GM19043 (cell line): ENCODE results near the gene NCEH1.

Experiments used
- ATAC-seq: cut with Tn5 transposase; IDR thresholded peaks from one replicate; pipeline ENCODE4 v1.9.1; 2021; ENCODE audit warnings: low read depth; ENCODE audit not compliant: unreplicated experiment

NCEH1 gene

DNA sequence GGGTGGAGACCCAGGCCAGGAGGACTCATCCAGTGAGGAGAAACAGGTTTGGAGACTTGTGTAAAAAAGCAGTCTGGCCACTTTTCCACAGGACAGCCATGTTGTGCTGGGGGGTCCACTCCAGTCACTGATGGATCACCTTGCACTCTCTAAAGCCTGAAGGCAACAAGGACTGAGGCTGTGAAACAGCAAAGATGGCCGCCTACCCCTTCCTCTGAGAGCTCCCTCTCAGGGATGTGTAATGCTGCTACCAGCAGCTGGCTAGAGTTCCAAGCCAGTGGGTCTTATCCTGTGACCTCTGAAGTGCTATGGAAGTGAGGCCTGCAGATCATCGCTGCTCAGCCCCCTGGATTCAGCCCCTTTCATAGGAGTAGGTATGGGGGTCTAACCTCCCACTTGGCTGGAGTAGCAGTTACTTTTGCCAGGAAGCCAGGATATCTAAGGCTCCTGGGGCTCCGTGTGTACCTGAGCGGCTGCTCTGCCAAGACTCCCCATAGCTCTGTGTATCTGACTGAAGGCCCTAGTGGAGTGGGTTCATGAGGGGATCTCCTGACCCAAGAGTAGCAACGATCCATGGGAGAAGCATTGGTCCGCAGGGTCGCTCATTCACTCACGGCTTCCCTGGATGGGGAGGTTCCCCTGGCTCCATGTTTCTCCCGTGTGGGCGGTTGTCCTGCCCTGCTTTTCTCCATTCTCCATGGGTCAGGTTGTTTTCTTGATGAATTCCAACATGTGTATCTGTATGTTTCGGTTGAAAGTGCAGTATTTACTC lies 117.8 kb downstream of the NCEH1 start:
- no peak for ATAC-seq

DNA sequence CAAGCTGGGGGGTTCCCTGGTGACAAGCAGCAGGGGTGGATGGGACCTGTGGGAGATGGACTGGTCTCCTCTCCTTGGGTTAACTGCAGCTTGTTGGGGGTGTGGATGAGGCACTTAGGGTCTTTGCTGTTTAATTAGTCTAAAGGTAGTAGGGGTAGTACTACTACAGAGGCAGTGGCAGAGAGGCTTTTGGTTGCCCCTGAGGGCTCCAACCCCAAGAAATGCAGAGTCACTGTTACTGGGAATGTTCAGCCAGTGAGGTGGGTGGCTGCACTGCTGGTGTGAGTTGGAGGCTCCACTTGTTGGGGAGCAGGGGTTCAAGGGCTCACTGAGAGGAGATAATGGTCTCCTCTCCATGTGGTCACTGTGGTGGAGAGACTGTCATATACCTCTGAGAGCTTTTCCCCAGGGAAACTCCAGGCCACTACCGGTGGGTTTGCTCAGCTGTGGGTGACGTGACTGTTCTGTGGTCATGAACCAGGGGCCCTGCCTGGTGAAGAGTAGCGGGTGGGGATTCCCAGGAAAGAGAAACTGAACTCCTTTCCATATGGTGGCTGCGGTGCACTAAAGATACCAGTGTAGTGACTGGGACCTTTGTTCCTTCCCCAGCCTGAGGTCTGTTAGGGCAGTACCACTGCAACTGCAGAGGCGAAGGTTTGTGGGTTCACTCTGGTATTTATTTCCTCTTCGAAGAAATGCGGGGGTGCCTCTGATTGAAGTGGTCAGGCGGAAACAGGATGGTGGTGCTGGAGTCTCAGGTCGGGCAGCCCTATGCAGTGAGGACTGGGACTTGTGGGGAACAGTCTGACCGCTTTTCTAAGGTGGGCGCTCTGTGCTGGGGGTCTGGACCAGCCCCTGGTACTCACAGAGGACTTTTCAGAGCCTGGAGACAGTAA lies 118.7 kb downstream of the NCEH1 start:
- ATAC-seq, result peak; percentile 86

GRCh38 chr3:172591125-172591605 lies 119.7 kb downstream of the NCEH1 start:
- ATAC-seq, result no peak

- ATAC-seq, result no peak
Observed at GRCh38 chr3:172586436-172586835, 124.4 kb downstream of the NCEH1 start.

- ATAC-seq, result no peak
Observed at GRCh38 chr3:172585954-172586353, 124.9 kb downstream of the NCEH1 start.

DNA sequence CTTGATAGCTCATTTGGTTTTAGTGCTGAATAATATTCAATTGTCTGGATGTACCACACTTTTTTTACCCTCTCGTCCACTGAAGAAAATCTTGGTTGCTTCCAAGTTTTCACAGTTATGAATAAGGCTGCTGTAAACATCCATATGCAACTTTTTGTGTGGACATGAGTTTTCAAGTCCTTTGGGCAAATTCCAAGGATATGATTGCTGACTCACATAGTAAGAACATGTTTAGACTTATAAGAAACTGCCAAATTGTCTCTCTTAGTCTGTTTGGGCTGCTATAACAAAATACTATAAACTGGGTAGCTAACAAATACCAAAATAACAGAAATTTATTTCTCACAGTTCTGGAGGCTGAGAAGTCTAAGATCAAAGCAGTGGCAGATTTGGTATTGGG lies 128.2 kb downstream of the NCEH1 start:
- ATAC-seq, result no peak

- ATAC-seq, result no peak
Observed at GRCh38 chr3:172581757-172582166, 129.1 kb downstream of the NCEH1 start.

GRCh38 chr3:172580680-172581401 lies 130.0 kb downstream of the NCEH1 start:
- peak; percentile 82 for ATAC-seq
